Measurements from ENCODE around the gene RAI1. TPM values are rescaled to one million over a fixed set of nuclear protein-coding genes. Genes with fewer than 3 reads are reported as not detected.

RAI1 gene
- total RNA-seq, 1 donor from 2014 or later = 39.1 TPM

- peaks cover 19% of the 10 kb centered on the region for H3K4me1 ChIP-seq (ENCODE audit: insufficient read depth, low read length)
- Mint-ChIP-seq H3K4me1 (ENCODE audit: low read depth, unreplicated experiment) (peaks cover 12% of the 10 kb centered on the region), H3K27ac (ENCODE audit: unreplicated experiment) (no peak overlapping the region), H3K36me3 (ENCODE audit: low read depth, unreplicated experiment) (peaks cover 13% of the 10 kb centered on the region), H3K27me3 (ENCODE audit: low read depth, unreplicated experiment) (no peaks in the 10 kb centered on the region), H3K9me3 (ENCODE audit: unreplicated experiment) (no peaks in the 10 kb centered on the region), H3K4me3 (ENCODE audit: unreplicated experiment) (no peak overlapping the region)
- no peaks in the 10 kb centered on the region for H3K9me3 ChIP-seq (ENCODE audit: insufficient read depth, low read depth, low read length)
- peaks cover 91% of the 10 kb centered on the region for H3K79me2 ChIP-seq (ENCODE audit: insufficient read depth, low read length)
- no peak for DNase-seq (ENCODE audit: low read depth)
- no peak for FAIRE-seq
- H4K20me1 ChIP-seq (ENCODE audit: insufficient read depth, low read length) = peaks cover 79% of the 10 kb centered on the region
- no peak overlapping the region for H2AFZ ChIP-seq (ENCODE audit: low read depth, low read length)
- H3K36me3 ChIP-seq (ENCODE audit: insufficient read depth, low read length) = no peaks in the 10 kb centered on the region
- no peak overlapping the region for H3K27ac ChIP-seq (ENCODE audit: low read depth, low read length)
- no peak overlapping the region for H3K4me3 ChIP-seq (ENCODE audit: insufficient read depth, low read depth, low read length)
- H3K27me3 ChIP-seq (ENCODE audit: insufficient read depth, low read length) = no peaks in the 10 kb centered on the region
- H3K9ac ChIP-seq (ENCODE audit: low read length) = no peak overlapping the region
- H3K4me2 ChIP-seq (ENCODE audit: low read length) = peak overlapping the region; percentile 15
- TF ChIP-seq EZH2 (IDR thresholded peaks at IDR 0.05; ENCODE audit: insufficient read depth, low read length) (no peak), CTCF (IDR thresholded peaks at IDR 0.05; ENCODE audit: insufficient read depth, low read depth, low read length) (no peak)
Observed at GRCh38 chr17:17832032-17832363, 150.7 kb downstream of the RAI1 start.

GRCh38 chr17:17833658-17834357, 152.6 kb downstream of the RAI1 start:
- no peaks in the 10 kb centered on the region for H3K27me3 Mint-ChIP-seq (ENCODE audit: low read depth, unreplicated experiment)
- no peaks in the 10 kb centered on the region for H3K9me3 Mint-ChIP-seq (ENCODE audit: unreplicated experiment)
- H3K79me2 ChIP-seq (ENCODE audit: insufficient read depth, low read length) = peaks cover 73% of the 10 kb centered on the region
- no peaks in the 10 kb centered on the region for H3K27me3 ChIP-seq (ENCODE audit: insufficient read depth, low read length)
- H3K36me3 Mint-ChIP-seq (ENCODE audit: low read depth, unreplicated experiment) = peaks cover 13% of the 10 kb centered on the region
- DNase-seq (ENCODE audit: low read depth) (no peak), FAIRE-seq (no peak)
- TF ChIP-seq EZH2 (IDR thresholded peaks at IDR 0.05; ENCODE audit: insufficient read depth, low read length) (no peak), CTCF (IDR thresholded peaks at IDR 0.05; ENCODE audit: insufficient read depth, low read depth, low read length) (no peak)
- H3K4me1 Mint-ChIP-seq (ENCODE audit: low read depth, unreplicated experiment) = peaks cover 25% of the 10 kb centered on the region
- H2AFZ ChIP-seq (ENCODE audit: low read depth, low read length) = no peak overlapping the region
- peak overlapping the region; percentile 66 for H3K27ac Mint-ChIP-seq (ENCODE audit: unreplicated experiment)
- H3K9me3 ChIP-seq (ENCODE audit: insufficient read depth, low read depth, low read length) = no peaks in the 10 kb centered on the region
- H3K4me1 ChIP-seq (ENCODE audit: insufficient read depth, low read length) = peaks cover 34% of the 10 kb centered on the region
- no peak overlapping the region for H3K4me3 ChIP-seq (ENCODE audit: insufficient read depth, low read depth, low read length)
- peak overlapping the region; percentile 94 for H3K4me3 Mint-ChIP-seq (ENCODE audit: unreplicated experiment)
- no peaks in the 10 kb centered on the region for H3K36me3 ChIP-seq (ENCODE audit: insufficient read depth, low read length)
- peaks cover 61% of the 10 kb centered on the region for H4K20me1 ChIP-seq (ENCODE audit: insufficient read depth, low read length)
- no peak overlapping the region for H3K27ac ChIP-seq (ENCODE audit: low read depth, low read length)
- peak overlapping the region; percentile 97 for H3K4me2 ChIP-seq (ENCODE audit: low read length)
- peak overlapping the region; percentile 35 for H3K9ac ChIP-seq (ENCODE audit: low read length)

GRCh38 chr17:17834974-17835373, 153.7 kb downstream of the RAI1 start:
- peak overlapping the region; percentile 99 for H3K9ac ChIP-seq (ENCODE audit: low read length)
- H3K4me3 ChIP-seq (ENCODE audit: insufficient read depth, low read depth, low read length) = peak overlapping the region; percentile 83

More at GRCh38 chr17:17834974-17835373, 153.7 kb downstream of the RAI1 start:
- peaks cover 43% of the 10 kb centered on the region for H3K4me1 ChIP-seq (ENCODE audit: insufficient read depth, low read length)
- H3K27me3 ChIP-seq (ENCODE audit: insufficient read depth, low read length) = no peaks in the 10 kb centered on the region
- H3K79me2 ChIP-seq (ENCODE audit: insufficient read depth, low read length) = peaks cover 64% of the 10 kb centered on the region
- no peak for TF ChIP-seq CTCF (IDR thresholded peaks at IDR 0.05; ENCODE audit: insufficient read depth, low read depth, low read length)
- no peak for TF ChIP-seq EZH2 (IDR thresholded peaks at IDR 0.05; ENCODE audit: insufficient read depth, low read length)
- peak overlapping the region; percentile 97 for H3K4me2 ChIP-seq (ENCODE audit: low read length)
- no peaks in the 10 kb centered on the region for H3K9me3 ChIP-seq (ENCODE audit: insufficient read depth, low read depth, low read length)
- Mint-ChIP-seq H3K36me3 (ENCODE audit: low read depth, unreplicated experiment) (peaks cover 13% of the 10 kb centered on the region), H3K9me3 (ENCODE audit: unreplicated experiment) (no peaks in the 10 kb centered on the region), H3K27me3 (ENCODE audit: low read depth, unreplicated experiment) (no peaks in the 10 kb centered on the region), H3K27ac (ENCODE audit: unreplicated experiment) (no peak overlapping the region), H3K4me3 (ENCODE audit: unreplicated experiment) (peak overlapping the region; percentile 94), H3K4me1 (ENCODE audit: low read depth, unreplicated experiment) (peaks cover 29% of the 10 kb centered on the region)
- no peaks in the 10 kb centered on the region for H3K36me3 ChIP-seq (ENCODE audit: insufficient read depth, low read length)
- peaks cover 51% of the 10 kb centered on the region for H4K20me1 ChIP-seq (ENCODE audit: insufficient read depth, low read length)
- DNase-seq (ENCODE audit: low read depth) (no peak), FAIRE-seq (no peak)
- no peak overlapping the region for H2AFZ ChIP-seq (ENCODE audit: low read depth, low read length)
- peak overlapping the region; percentile 99 for H3K27ac ChIP-seq (ENCODE audit: low read depth, low read length)
